Stimulated activated CD8-positive, alpha-beta memory T cell treated with anti-CD3 and anti-CD28 coated beads, Interleukin-4, amount 100 ng/mL, for 48 hours (primary cell): ENCODE results near the gene ACVR1B.

ENCODE experiments used
- DNase-seq: peaks from one replicate; pipeline ENCODE4 v3.0.0-alpha.2; 2020

ACVR1B gene

GRCh38 chr12:51944608-51945233, 6.8 kb upstream of the ACVR1B start:
- no peak for DNase-seq

GRCh38 chr12:51947246-51947996, 4.1 kb upstream of the ACVR1B start:
- no peak for DNase-seq

- no peak for DNase-seq
Observed at GRCh38 chr12:51948066-51948465, 3.4 kb upstream of the ACVR1B start.

- no peak for DNase-seq
Observed at GRCh38 chr12:51949342-51950030, 2.0 kb upstream of the ACVR1B start.

GRCh38 chr12:51950682-51951198, 759 bp upstream of the ACVR1B start:
- no peak for DNase-seq

GRCh38 chr12:51951843-51952722, 584 bp downstream of the ACVR1B start:
- DNase-seq: peak; percentile 32

GRCh38 chr12:51953089-51953488, 1.6 kb downstream of the ACVR1B start:
- DNase-seq: no peak

- no peak for DNase-seq
Observed at GRCh38 chr12:51953864-51954263, 2.4 kb downstream of the ACVR1B start.

GRCh38 chr12:51954561-51955361, 3.3 kb downstream of the ACVR1B start:
- no peak for DNase-seq

- DNase-seq: no peak
Observed at GRCh38 chr12:51955702-51956101, 4.2 kb downstream of the ACVR1B start.

GRCh38 chr12:51958542-51958941, 7.0 kb downstream of the ACVR1B start:
- DNase-seq: no peak

GRCh38 chr12:51959211-51959610, 7.7 kb downstream of the ACVR1B start:
- DNase-seq: no peak

- DNase-seq: no peak
Observed at GRCh38 chr12:51959921-51960320, 8.4 kb downstream of the ACVR1B start.

GRCh38 chr12:51960488-51960887, 9.0 kb downstream of the ACVR1B start:
- no peak for DNase-seq

- DNase-seq: no peak
Observed at GRCh38 chr12:51960890-51961289, 9.4 kb downstream of the ACVR1B start.

- no peak for DNase-seq
Observed at GRCh38 chr12:51961834-51962233, 10.3 kb downstream of the ACVR1B start.

GRCh38 chr12:51962737-51963136, 11.2 kb downstream of the ACVR1B start:
- DNase-seq: no peak

GRCh38 chr12:51963477-51963876, 12.0 kb downstream of the ACVR1B start:
- no peak for DNase-seq

GRCh38 chr12:51969643-51970042, 18.1 kb downstream of the ACVR1B start:
- no peak for DNase-seq

GRCh38 chr12:51970904-51971646, 19.6 kb downstream of the ACVR1B start:
- DNase-seq: peak; percentile 60
